Hematopoietic multipotent progenitor cell treated with erythropoietin and hydrocortisone succinate and interleukin-3 and kit ligand, for 6 days (in vitro differentiated cells): ENCODE measurements around the gene SH3D19.

Source experiments
- DNase-seq: peaks from one replicate; pipeline ENCODE4 v3.0.0-alpha.2; 2015

Gene SH3D19

GRCh38 chr4:151184523-151185458, 140.6 kb downstream of the SH3D19 start:
- DNase-seq = no peak

- no peak for DNase-seq
Measured at GRCh38 chr4:151182455-151182996, 142.9 kb downstream of the SH3D19 start.

GRCh38 chr4:151176685-151177084, 148.7 kb downstream of the SH3D19 start:
- no peak for DNase-seq

GRCh38 chr4:151175754-151176631, 149.4 kb downstream of the SH3D19 start:
- DNase-seq = no peak

- no peak for DNase-seq
Measured at GRCh38 chr4:151175233-151175632, 150.2 kb downstream of the SH3D19 start.

GRCh38 chr4:151174784-151175183, 150.6 kb downstream of the SH3D19 start:
- DNase-seq = no peak

GRCh38 chr4:151173871-151174270, 151.5 kb downstream of the SH3D19 start:
- no peak for DNase-seq

- no peak for DNase-seq
Measured at GRCh38 chr4:151169900-151170299, 155.5 kb downstream of the SH3D19 start.

- DNase-seq = no peak
Measured at GRCh38 chr4:151169223-151169622, 156.2 kb downstream of the SH3D19 start.

GRCh38 chr4:151167561-151167960, 157.8 kb downstream of the SH3D19 start:
- no peak for DNase-seq

- DNase-seq = no peak
Measured at GRCh38 chr4:151166636-151167035, 158.8 kb downstream of the SH3D19 start.

GRCh38 chr4:151165205-151166000, 160.0 kb downstream of the SH3D19 start:
- DNase-seq = no peak

GRCh38 chr4:151163855-151164254, 161.6 kb downstream of the SH3D19 start:
- no peak for DNase-seq

- DNase-seq = no peak
Measured at GRCh38 chr4:151158979-151159378, 166.4 kb downstream of the SH3D19 start.

GRCh38 chr4:151157543-151157942, 167.9 kb downstream of the SH3D19 start:
- DNase-seq = no peak

GRCh38 chr4:151153585-151153984, 171.8 kb downstream of the SH3D19 start:
- DNase-seq = no peak

- DNase-seq = peak; percentile 25
Measured at GRCh38 chr4:151152028-151152427, 173.4 kb downstream of the SH3D19 start.

- DNase-seq = no peak
Measured at GRCh38 chr4:151150821-151151580, 174.4 kb downstream of the SH3D19 start.

GRCh38 chr4:151148261-151148660, 177.1 kb downstream of the SH3D19 start:
- no peak for DNase-seq

GRCh38 chr4:151147000-151147399, 178.4 kb downstream of the SH3D19 start:
- DNase-seq = no peak

- no peak for DNase-seq
Measured at GRCh38 chr4:151144329-151145072, 180.9 kb downstream of the SH3D19 start.
